GM18502 (cell line): Measurements from ENCODE around the gene ZSWIM3.

Source experiments
- ATAC-seq: cut with Tn5 transposase; IDR thresholded peaks from one replicate; pipeline ENCODE4 v1.9.1; 2021; ENCODE audit warnings: mild to moderate bottlenecking; ENCODE audit not compliant: unreplicated experiment, poor library complexity

ZSWIM3 gene

GRCh38 chr20:45907219-45907948 is 50.0 kb downstream of the ZSWIM3 start:
- ATAC-seq: no peak

GRCh38 chr20:45908084-45908483 is 50.7 kb downstream of the ZSWIM3 start:
- ATAC-seq: no peak

- no peak for ATAC-seq
These were observed 52.0 kb downstream of the ZSWIM3 start for GRCh38 chr20:45909336-45909808.

GRCh38 chr20:45909817-45910669 is 52.6 kb downstream of the ZSWIM3 start:
- ATAC-seq: no peak

- ATAC-seq: peak; percentile 93
These were observed 53.5 kb downstream of the ZSWIM3 start for GRCh38 chr20:45910670-45911485.

- no peak for ATAC-seq
These were observed 54.3 kb downstream of the ZSWIM3 start, which contains the start of gene PLTP for GRCh38 chr20:45911486-45912343. Gene PLTP, minus strand, starts transcription at chr20:45912155. Its CDS starts 703 bp downstream, at chr20:45911452.

GRCh38 chr20:45912344-45912682 is 54.9 kb downstream of the ZSWIM3 start:
- no peak for ATAC-seq

GRCh38 chr20:45913116-45913515 is 55.7 kb downstream of the ZSWIM3 start:
- no peak for ATAC-seq

- ATAC-seq: no peak
These were observed 60.4 kb downstream of the ZSWIM3 start for GRCh38 chr20:45917790-45918141.

- ATAC-seq: no peak
These were observed 60.8 kb downstream of the ZSWIM3 start for GRCh38 chr20:45918182-45918737.

GRCh38 chr20:45918779-45919537 is 61.5 kb downstream of the ZSWIM3 start:
- ATAC-seq: no peak

- no peak for ATAC-seq
These were observed 62.4 kb downstream of the ZSWIM3 start for GRCh38 chr20:45919542-45920399.

GRCh38 chr20:45920462-45921336 is 63.3 kb downstream of the ZSWIM3 start:
- no peak for ATAC-seq

GRCh38 chr20:45921337-45922189 is 64.1 kb downstream of the ZSWIM3 start:
- ATAC-seq: no peak

- no peak for ATAC-seq
These were observed 67.2 kb downstream of the ZSWIM3 start for GRCh38 chr20:45924391-45925261.
